Upper lobe of left lung (tissue), 4 donors: ENCODE data around the gene GALNT18.

ENCODE experiments used
- POLR2AphosphoS5 ChIP-seq, 2 donors: sonication (generic); formaldehyde crosslinking; IDR thresholded peaks; one replicate each; pipeline ENCODE4 v1.5.1; 2017; ENCODE audit warnings: antibody characterized with exemption in 2 of 2
- TF ChIP-seq, protein P1 (sequence below), 6 experiments: fragments of 450-650 bp in 4 of 6; fragments of 200-600 bp in 2 of 6; sonication (generic) in 2 of 6; IDR thresholded peaks; one replicate each; pipeline ENCODE4 v1.5.1; 2016 to 2019; ENCODE audit warnings: antibody characterized with exemption in 6 of 6

DNA sequence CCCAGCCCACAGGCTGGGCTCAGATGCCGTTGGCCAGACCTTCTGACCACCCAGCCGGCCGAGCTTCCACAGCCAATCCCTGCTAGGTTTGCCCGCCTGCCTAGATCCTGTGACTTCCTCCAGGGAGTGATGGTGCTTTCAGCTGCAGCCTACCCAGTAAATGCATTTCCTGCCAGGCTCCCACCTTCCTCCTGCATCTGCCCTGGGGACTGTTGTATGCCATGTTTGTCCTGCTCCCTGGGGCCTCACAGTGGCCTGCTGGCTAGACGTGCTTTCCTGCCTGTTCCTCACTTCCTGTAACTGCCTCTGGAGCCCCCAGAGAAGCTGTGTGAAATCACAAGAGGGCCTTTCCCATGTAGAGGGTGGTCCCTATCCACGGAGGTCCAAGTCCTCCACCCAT lies 86.2 kb downstream of the GALNT18 start:
- peak in 1 of 2 donors; percentile 39 for TF ChIP-seq POLR2AphosphoS5 (IDR thresholded peaks at IDR 0.05)
- TF ChIP-seq, protein P1, sequence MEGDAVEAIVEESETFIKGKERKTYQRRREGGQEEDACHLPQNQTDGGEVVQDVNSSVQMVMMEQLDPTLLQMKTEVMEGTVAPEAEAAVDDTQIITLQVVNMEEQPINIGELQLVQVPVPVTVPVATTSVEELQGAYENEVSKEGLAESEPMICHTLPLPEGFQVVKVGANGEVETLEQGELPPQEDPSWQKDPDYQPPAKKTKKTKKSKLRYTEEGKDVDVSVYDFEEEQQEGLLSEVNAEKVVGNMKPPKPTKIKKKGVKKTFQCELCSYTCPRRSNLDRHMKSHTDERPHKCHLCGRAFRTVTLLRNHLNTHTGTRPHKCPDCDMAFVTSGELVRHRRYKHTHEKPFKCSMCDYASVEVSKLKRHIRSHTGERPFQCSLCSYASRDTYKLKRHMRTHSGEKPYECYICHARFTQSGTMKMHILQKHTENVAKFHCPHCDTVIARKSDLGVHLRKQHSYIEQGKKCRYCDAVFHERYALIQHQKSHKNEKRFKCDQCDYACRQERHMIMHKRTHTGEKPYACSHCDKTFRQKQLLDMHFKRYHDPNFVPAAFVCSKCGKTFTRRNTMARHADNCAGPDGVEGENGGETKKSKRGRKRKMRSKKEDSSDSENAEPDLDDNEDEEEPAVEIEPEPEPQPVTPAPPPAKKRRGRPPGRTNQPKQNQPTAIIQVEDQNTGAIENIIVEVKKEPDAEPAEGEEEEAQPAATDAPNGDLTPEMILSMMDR (IDR thresholded peaks at IDR 0.05): no peak
